ENCODE results near the gene CPLANE2.
A peak's percentile ranks its signal among the peaks of the same experiment; 100 is the strongest.
"Not testable (repeated sequence)": the region's sequence is repeated elsewhere in the genome, so short reads cannot be mapped to it uniquely, and the experiment has no call there.

The CPLANE2 gene

GRCh38 chr1:16219968-16220500, 16.9 kb downstream of the CPLANE2 start:
- TF ChIP-seq CTCF (conservative IDR thresholded peaks at IDR 0.05; ENCODE audit: low read depth, low read length): no peak
- H3K4me3 ChIP-seq (ENCODE audit: low read depth, low read length): no peak overlapping the region
- no peak for DNase-seq (ENCODE audit: low read depth)

- no peak overlapping the region for H3K4me3 ChIP-seq (ENCODE audit: low read depth, low read length)
- no peak for DNase-seq (ENCODE audit: low read depth)
- TF ChIP-seq CTCF (conservative IDR thresholded peaks at IDR 0.05; ENCODE audit: low read depth, low read length): no peak
Measured at GRCh38 chr1:16218674-16219071, 18.3 kb downstream of the CPLANE2 start.

- no peak for TF ChIP-seq CTCF (conservative IDR thresholded peaks at IDR 0.05; ENCODE audit: low read depth, low read length)
- no peak overlapping the region for H3K4me3 ChIP-seq (ENCODE audit: low read depth, low read length)
- no peak for DNase-seq (ENCODE audit: low read depth)
Measured at GRCh38 chr1:16218014-16218673, 18.8 kb downstream of the CPLANE2 start.

- DNase-seq (ENCODE audit: low read depth): peak; percentile 99
- no peak for TF ChIP-seq CTCF (conservative IDR thresholded peaks at IDR 0.05; ENCODE audit: low read depth, low read length)
- H3K4me3 ChIP-seq (ENCODE audit: low read depth, low read length): peak overlapping the region; percentile 61
Measured at GRCh38 chr1:16217061-16217785, 19.8 kb downstream of the CPLANE2 start.

GRCh38 chr1:16215882-16216753, 20.9 kb downstream of the CPLANE2 start:
- H3K4me3 ChIP-seq (ENCODE audit: low read depth, low read length): peak overlapping the region; percentile 61
- TF ChIP-seq CTCF (conservative IDR thresholded peaks at IDR 0.05; ENCODE audit: low read depth, low read length): no peak
- peak; percentile 93 for DNase-seq (ENCODE audit: low read depth)

- H3K4me3 ChIP-seq (ENCODE audit: low read depth, low read length); DNase-seq (ENCODE audit: low read depth): not testable (repeated sequence)
Measured at GRCh38 chr1:16215240-16215639, 21.7 kb downstream of the CPLANE2 start.

GRCh38 chr1:16213544-16213943, 23.4 kb downstream of the CPLANE2 start:
- DNase-seq (ENCODE audit: low read depth); H3K4me3 ChIP-seq (ENCODE audit: low read depth, low read length): not testable (repeated sequence)

All from choroid plexus epithelial cell (primary cell).